PC-3 (cell line): ENCODE measurements around the gene LHFPL3.

Source experiments
- EZH2 ChIP-seq: fragments of 300-600 bp; sonication (generic); IDR thresholded peaks from one replicate; pipeline ENCODE4 v1.6.1; 2017; ENCODE audit warnings: antibody characterized with exemption, mild to moderate bottlenecking, low read length; ENCODE audit not compliant: unreplicated experiment
- EZH2phosphoT487 ChIP-seq: fragments of 300-600 bp; sonication (generic); IDR thresholded peaks from 2 replicates; pipeline ENCODE4 v1.6.1; 2018; ENCODE audit warnings: mild to moderate bottlenecking, antibody characterized with exemption, low read length, borderline replicate concordance
- TF ChIP-seq, protein P1 (sequence below): fragments of 300-600 bp; sonication (generic); conservative IDR thresholded peaks from 2 replicates; pipeline ENCODE4 v1.5.1; 2017; ENCODE audit warnings: antibody characterized with exemption, low read depth, mild to moderate bottlenecking, low read length

DNA sequence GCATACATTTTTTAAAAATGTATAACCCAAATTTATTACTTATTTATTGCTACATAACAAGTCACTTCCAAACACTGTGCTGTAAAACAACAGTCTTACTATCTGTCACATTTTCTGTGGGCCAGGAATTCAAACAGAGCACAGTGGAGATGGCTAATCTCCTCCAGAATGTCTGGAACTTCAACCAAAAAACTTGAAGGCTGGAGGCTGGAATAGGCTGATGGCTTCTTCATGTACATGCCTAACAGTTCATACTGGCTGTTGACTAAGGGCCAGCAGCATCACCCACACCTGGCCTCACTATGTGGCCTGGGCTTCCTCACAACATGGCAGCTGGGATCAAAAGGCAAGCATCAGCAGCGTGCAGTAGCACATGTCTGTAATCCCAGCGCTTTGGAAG, 593.2 kb downstream of the LHFPL3 start:
- TF ChIP-seq, protein P1, sequence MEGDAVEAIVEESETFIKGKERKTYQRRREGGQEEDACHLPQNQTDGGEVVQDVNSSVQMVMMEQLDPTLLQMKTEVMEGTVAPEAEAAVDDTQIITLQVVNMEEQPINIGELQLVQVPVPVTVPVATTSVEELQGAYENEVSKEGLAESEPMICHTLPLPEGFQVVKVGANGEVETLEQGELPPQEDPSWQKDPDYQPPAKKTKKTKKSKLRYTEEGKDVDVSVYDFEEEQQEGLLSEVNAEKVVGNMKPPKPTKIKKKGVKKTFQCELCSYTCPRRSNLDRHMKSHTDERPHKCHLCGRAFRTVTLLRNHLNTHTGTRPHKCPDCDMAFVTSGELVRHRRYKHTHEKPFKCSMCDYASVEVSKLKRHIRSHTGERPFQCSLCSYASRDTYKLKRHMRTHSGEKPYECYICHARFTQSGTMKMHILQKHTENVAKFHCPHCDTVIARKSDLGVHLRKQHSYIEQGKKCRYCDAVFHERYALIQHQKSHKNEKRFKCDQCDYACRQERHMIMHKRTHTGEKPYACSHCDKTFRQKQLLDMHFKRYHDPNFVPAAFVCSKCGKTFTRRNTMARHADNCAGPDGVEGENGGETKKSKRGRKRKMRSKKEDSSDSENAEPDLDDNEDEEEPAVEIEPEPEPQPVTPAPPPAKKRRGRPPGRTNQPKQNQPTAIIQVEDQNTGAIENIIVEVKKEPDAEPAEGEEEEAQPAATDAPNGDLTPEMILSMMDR, result no peak
- TF ChIP-seq EZH2 (no peak), EZH2phosphoT487 (no peak)
